GM18951 (cell line): ENCODE data around the gene GCHFR.

Experiments used
- POLR2A ChIP-seq: IDR thresholded peaks from 4 replicates; pipeline ENCODE4 v1.6.1; 2011; ENCODE audit warnings: mild to moderate bottlenecking; ENCODE audit not compliant: insufficient read length, insufficient read depth; ENCODE audit errors: extremely low read depth
- in situ Hi-C: fragments of 300-500 bp; cut with MboI; formaldehyde crosslinking; loops from one replicate; pipeline ENCODE4 v1.12.0; 2022; ENCODE audit warnings: low sequenced_read_pairs, mixed read lengths, inconsistent platforms; ENCODE audit not compliant: unreplicated experiment

GCHFR gene

DNA sequence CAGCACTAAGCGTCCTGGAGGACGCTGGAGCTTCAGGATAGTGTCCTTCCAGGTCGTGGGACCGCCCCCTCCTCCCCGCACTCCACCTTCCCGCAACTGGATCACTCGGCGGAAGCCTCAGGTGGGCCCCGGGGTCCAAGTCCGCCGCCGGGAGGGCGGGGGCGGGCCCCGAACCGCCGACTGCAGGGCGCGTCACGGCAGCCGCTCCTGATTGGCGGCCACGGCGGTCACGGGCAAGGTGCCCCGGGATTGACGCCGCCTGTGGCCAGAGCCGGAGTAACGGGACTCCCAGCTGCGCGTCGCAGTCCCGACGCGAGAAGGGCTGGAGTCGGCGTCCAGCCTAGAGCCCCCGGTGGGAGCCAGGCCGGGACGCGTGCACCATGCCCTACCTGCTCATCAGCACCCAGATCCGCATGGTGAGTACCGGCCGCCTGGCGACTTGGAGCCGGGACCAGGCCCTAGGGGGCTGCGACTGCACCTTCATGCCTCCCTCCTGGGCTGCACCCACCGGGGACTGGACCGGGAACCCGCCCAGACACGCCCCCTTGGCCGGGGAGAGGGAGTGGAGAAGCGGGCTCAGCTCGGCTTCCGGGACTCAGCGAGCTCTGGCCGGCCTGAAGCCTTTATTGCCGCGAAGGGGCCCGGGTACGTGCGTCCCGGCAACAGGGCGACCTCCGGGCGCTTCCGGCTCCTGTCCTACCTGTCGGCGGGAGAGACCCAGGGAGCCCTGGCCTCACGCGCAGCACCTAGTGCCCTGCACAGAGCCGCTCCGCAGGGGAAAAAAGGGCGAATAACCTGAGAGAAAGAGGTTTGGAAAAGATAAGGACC, at the start of gene GCHFR:
Gene GCHFR, plus strand, starts transcription at position 268 of the 828 bp plus-strand sequence. Its CDS starts 113 bp downstream, at position 381.
- TF ChIP-seq POLR2A: peak; percentile 42
- in situ Hi-C loops: no loop called here

DNA sequence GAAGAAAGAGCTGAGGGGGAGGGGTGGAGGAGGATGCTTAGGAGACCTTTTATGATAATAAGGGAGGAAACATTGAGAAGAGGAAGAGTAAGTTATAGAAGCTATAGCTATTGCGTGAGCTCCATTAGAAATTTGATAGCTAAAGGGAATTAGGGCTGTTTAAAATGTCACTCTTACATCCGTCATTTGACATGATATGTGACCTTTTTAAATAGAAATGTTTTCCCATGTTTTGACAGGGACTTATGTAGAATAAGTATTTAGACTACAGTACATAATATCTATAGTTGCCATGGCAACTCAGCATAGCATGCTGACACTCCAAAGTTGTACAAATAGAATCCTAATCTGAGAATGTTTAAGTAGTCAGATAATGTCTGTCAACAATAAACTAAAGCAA, 49.7 kb upstream of the GCHFR start:
- in situ Hi-C loops: no loop called here
- no peak for TF ChIP-seq POLR2A

DNA sequence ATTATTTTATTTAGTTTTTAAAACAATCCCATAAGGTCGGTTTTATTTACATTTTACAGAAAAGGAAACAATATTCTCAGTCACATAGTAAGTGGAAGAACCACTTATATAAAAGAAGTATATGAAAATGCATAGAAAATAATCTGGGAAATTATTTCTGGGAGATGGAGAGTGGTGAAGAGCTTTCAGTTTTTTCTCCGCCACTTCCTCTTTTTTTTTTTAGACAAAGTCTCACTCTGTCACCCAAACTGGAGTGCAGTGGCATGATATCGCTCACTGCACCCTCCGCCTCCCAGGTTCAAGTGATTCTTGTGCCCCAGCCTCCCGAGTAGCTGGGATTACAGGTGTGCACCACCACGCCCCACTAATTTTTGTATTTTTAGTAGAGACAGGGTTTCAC, 47.7 kb upstream of the GCHFR start:
- in situ Hi-C loops: no loop called here
- TF ChIP-seq POLR2A: no peak

DNA sequence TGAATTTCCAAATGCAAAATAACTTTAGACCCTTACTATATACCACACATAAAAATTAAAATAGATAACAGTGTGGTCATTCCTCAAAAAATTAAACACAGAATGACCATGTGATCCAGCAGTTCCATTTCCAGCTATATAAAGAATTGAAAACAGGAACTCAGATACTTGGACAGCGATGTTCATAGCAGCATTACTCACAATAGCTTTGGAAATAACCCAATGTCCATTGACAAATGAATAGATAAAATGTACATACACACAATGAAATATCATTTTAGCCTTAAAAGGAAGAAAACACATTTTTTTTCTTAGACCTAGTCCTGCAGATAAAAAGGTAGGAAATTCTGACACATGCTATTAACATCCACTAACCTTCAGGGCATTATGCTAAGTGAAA, 42.2 kb upstream of the GCHFR start:
- in situ Hi-C loops: no loop called here
- no peak for TF ChIP-seq POLR2A

DNA sequence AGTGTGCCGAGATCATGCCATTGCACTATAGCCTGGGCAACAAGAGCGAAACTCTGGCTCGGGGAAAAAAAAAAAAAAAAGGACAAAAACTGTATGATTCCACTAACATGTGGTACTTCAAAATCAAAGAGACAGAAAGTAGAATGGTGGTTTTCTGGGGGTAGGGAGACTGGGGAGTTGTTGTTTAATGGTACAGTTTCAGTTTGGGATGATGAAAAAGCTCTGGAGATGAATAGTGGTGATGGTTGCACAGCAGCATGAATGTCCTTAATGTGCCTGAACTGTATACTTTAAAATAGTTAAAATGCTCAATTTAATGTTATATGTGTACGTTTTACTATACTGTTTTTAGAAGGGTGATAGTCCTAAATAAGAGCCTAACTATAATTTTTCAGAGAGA, 41.5 kb upstream of the GCHFR start:
- no peak for TF ChIP-seq POLR2A
- in situ Hi-C loops: no loop called here

DNA sequence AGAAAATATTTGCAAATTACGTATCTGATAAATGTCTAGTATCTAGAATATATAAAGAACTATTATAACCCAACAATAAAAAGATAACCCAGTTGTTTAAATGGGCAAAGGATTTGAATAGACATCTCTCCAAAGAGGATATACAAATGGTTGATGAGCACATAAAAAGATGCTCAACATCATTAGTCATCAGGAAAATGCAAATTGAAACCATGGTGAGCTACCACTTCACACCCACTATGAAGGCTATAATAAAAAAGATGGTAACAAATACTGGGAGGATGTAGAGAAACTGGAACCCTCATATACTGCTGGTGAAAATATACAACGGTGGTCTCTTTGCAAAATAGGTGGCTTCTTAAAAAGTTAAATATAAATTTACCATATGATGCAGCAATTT, 40.9 kb upstream of the GCHFR start:
- no peak for TF ChIP-seq POLR2A
- in situ Hi-C loops: no loop called here

DNA sequence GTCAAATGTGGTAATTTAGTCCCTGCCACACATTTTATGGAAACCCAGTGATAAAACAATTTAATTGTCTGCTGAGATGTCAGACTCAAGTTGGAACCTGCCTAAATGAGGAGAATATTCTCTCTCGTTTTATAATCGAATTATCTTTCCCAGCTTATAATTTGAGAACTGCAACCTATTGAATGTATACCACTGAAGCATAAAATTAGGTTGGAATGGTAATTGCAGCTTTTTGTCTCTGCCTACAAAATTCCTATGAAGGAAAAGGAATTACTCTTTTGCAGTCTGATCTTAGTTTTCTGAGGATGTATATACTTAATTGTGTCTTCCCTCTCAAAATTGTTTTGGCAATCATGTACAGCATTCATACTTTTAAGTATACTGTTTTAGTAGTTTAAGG, 39.9 kb upstream of the GCHFR start:
- TF ChIP-seq POLR2A: no peak
- in situ Hi-C loops: no loop called here

DNA sequence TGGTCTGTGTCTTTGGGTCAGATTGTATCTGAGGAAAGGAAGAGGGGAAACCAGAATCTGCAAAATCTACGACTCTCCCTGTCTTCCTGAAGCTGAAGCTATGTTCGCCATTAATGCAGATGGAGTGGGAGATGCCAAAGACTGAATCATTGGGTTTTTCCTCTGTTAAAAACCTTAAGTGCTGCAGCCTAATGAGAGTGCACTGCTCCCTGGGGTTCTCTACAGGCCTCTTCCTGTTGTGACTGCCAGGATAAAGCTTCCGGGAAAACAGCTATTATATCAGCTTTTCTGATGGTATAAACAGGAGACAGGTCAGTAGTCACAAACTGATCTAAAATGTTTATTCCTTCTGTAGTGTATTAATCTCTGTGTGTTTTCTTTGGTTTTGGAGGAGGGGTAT, 32.8 kb upstream of the GCHFR start:
- no peak for TF ChIP-seq POLR2A
- in situ Hi-C loops: no loop called here

DNA sequence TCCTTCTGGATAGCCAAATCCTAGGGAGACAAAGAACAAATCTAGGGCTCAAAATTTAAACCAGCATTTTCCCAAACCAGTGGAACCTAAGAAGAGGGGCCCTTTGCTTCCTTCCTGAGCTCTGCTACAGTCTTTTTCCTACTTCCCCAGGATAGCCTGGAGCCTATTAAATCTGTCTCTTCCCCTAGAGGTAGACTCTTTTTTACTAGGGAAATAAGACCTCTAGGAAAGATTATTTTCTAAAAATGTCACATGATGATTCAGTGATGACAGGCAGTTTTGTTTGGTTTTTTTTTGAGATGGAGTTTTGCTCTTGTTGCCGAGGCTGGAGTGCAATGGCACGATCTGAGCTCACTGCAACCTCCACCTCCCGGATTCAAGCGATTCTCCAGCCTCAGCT, 27.3 kb upstream of the GCHFR start:
- TF ChIP-seq POLR2A: no peak
- in situ Hi-C loops: no loop called here

DNA sequence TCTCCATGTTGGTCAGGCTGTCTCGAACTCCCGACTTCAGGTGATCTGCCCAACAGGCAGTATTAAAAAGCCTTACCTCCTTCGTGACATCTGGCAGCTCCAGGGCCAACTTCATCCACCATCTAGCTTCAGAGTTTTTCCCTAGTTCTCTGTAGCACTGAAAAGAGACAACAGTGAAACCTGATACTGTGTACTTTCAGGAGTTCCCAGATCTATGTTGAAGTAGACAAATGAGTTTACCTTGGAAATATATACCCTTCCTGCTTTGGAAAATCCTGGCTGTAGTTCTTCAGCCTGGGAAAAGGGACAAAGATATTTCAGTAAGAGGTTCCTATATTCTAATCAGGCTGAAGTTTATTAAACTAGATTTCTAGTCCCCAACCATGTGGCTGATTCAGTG, 26.8 kb upstream of the GCHFR start:
- in situ Hi-C loops: no loop called here
- no peak for TF ChIP-seq POLR2A

DNA sequence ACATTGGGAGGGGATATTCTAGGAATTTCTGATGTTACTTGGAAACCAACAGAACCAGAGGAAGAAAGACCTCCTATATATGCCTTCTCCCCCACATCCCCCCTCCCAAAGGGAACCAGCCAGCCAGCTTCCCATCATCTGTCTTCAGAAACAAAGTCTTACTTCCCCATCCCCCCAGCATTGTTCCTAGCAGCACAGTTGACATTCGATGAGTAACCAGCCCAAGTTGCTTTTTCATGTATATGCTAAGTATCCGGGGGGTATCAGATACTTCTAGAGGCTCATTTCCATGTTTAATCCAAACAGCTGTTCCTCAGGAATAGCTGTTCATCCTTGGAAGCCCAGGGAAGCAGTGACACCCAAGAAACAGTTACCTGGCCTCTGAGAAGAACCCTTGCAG, 24.8 kb upstream of the GCHFR start:
- in situ Hi-C loops: no loop called here
- no peak for TF ChIP-seq POLR2A

DNA sequence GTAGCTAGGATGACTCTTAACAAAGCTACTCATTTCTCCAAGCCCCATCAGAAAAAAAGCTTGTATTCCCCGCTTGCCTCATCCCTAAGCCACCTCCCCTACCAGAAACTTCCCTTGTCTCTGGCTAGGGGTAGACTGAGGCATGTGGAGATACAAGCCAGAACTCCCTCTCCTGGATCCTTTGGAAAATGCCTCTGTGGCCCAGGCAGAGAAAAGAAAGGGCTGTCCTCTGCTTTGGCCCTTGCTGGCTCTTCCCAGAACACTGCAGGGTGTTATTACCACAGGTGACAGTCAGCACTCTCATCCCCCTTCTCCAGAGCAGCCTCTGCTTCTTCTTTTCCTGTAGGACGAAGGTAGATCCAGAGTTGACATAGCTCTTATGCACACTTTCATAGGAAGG, 24.0 kb upstream of the GCHFR start:
- TF ChIP-seq POLR2A: no peak
- in situ Hi-C loops: no loop called here

DNA sequence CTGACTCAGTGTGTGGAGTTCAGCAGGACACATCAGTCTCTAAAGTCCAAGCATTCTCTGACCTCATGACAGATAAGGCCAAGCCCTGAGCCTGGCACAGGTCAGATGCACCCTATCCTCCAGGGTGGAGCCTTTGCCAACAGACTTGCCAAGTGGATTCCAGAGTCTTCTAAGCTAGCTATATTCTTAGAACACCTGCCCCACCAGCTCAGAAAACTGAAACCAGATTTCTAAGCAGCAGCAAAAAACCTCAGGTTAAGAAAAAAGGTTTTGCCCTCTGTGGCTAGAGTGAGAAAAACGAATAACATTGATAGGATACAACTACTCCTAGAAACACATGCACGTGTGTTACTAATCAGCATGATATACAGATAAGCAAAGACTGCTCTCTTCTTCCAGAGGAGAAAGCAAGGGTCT, 20.4 kb upstream of the GCHFR start:
- in situ Hi-C loops: no loop called here
- TF ChIP-seq POLR2A: no peak

DNA sequence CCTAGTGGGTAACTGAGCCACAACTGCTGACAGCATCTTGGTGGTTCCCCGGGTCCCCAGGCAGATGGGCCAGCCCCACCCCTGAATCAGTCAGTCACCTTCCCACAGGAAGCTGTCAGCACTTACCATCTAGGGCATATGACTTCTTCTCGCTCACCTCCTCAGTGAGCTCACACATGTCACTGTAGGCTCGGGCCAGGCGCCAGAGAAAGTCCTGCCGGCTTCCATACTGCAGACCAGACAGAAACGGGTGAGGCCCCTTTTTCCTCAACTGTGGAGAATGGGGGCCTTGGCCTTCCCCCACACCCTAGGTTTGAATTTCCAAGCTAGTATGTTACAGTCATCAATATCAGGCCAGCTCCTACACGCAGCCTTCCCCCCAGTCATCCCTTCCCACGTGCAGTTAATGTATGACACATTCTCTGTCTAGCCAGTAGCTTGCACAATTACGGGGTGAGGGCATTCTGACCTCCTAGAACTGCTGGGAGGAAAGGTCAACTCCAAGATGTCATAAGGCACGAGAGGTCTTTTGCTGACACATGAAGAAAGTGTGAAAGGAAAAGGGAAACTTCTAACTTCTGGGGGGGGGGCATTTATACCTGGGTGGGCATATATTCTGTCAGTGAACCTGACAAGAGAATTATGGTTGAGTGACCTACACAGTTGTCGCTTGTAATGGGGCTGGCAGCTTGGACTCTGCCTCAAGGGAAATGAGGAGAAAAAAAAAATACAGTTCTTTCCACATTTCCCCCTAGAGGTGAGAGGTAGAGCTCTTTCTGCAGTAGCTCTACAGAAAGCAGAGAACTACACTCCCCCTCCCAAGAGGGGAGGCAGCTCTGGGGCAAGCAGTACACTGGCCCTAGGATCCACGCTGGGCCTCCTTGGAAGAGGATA, 19.7 kb upstream of the GCHFR start:
- in situ Hi-C loops: no loop called here
- TF ChIP-seq POLR2A: peak; percentile 12
